Caki2 (cell line): ENCODE data around the gene IKZF1. TPM values are rescaled to one million over a fixed set of nuclear protein-coding genes. Genes with fewer than 3 reads are reported as not detected.

ENCODE experiments used
- DNase-seq: peaks from one replicate; pipeline ENCODE4 v3.0.0-alpha.2; 2015; ENCODE audit warnings: low read depth
- in situ Hi-C: cut with HindIII; loops from 2 replicates; pipeline ENCODE4 v1.10.0; 2016; ENCODE audit warnings: low sequenced_read_pairs, low pct_unique_long_range_greater_than_20kb, mixed read lengths
- total RNA-seq: library from RNA; depleted of rRNA; stranded (reverse); fragments of >200 nt; shearing (Covaris generic); gene quantifications from 2 replicates; pipeline ENCODE4 v1.2.3, GENCODE V29; 2014; ENCODE audit warnings: low replicate concordance

Gene IKZF1
- total RNA-seq, 1 experiment from 2014 or later, result not detected

- in situ Hi-C loops, result no loop called here
- DNase-seq, result no peak
These were observed 22.7 kb upstream of the IKZF1 start for GRCh38 chr7:50281680-50282445.

DNA sequence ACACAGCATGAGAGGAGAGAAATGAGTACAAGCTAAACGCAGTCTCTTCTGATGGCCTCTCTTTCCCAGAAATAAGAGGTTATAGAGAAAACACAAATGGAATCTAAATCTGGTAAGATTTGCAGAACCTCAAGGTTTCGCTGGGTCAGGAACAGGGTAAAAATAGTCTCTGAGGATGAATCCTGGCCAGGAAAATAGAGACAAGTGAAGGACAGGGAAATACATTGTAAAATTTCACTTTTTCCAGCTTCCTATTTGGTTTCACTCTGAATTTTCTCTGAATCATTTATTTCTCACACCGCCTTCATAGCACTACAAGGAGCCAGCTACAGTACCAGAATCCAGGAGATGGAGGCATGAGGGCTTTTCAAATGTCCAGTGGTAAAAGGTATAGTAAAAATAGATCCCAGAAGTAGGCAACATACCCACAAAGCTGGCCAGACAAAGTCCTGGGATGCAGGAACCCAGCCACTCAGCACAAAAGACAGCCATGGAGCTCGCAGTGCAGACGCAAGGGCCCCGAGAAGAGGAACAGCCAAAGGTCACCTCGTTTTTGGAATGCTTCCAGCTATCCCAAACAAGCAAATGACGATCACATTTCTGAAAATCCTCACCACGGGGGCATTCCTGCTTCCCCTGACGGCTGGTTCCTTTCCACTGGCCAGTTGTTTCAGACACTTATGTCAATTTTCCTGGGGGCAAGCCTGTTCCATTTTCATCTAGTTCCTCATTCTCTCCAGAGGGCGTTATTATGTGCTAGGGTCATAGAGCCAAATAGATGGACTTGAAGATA is 21.5 kb upstream of the IKZF1 start:
- no peak for DNase-seq
- in situ Hi-C loops, result no loop called here

DNA sequence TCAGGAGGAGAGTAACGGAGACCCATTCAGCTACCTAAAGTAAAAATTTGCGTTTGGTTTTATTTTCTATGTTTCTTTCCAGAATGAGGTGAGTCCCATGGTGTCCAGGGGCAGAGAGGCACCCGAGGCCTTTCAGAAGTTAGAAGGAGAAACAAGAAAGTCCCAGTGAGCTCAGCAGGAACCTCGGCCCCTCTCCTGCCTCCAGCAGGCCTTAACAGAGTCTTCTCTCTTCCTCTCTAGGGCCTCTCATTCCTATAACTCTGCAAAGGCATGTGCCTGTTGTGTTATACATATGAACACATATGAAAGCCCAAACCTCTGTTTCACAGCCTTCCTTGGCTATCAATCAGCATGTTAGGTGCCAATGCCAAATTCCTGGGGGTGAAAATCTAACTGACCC is 20.8 kb upstream of the IKZF1 start:
- DNase-seq, result no peak
- in situ Hi-C loops, result no loop called here

DNA sequence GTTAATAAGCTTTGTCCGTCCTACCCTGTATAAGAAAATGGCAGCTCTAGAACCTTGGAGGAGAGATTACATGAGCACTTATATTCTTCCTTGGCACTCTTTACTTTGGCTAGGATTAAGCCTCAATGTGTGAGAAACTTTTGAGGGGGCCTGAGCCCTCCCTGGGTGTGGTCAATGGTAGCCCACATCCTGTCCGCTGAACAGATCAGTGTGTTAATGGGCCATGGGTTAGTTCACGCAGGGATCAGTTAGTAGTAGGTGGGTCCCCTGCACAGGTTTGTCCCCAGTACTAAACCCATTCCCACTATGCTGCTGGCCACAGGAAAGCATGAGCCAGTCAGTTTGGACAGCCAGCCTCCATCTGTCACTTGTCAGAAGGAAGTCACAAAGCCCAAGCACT is 20.2 kb upstream of the IKZF1 start:
- no peak for DNase-seq
- in situ Hi-C loops, result no loop called here

DNA sequence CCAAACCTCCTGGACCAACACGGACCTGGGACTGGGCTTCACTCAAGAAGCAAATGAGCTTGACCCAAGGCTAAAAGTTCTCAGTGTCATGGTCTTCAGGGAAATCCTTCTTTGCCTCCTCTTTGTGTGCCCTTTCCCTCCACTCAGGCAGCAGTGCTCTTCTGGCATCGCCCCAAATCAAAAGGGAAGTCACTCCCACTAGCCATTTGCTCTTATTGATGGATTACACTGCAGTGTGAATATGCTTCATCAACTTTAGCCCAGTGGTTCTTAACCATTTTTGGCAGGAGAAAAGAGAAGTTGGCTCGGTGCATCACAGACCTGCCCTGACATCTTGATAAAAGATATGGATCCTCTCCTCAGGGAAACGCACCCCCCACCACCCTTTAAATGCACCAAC is 19.2 kb upstream of the IKZF1 start:
- in situ Hi-C loops, result no loop called here
- DNase-seq, result no peak

- in situ Hi-C loops, result no loop called here
- DNase-seq, result no peak
These were observed 17.4 kb upstream of the IKZF1 start for GRCh38 chr7:50287129-50287528.

DNA sequence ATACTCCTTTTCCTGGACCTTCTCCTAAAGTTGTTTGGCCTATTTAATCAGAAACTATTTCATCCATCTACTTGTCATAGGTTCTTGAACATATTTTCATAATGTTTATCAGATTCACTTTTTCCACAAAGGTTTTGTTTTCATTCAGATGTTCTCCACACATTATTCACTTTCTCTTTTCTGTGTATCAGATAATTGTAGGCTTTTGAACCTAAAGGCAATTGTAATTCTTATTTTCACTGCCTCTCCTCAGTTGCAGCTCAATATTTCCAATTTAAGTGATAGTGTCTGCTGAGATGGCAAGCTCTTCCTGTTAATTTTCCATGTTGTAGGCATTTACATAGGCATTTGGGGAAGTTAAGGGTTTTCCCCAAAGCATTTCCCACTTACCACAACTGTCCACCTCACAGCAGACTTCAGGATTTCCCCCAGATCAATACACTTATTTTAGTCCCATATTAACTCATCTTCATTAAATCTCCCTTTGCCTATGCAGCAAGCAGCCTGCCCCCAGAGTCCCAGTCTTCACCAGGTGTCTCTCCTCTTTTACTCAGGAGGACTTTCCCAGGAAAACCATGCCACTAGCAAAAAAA is 12.3 kb upstream of the IKZF1 start:
- DNase-seq, result no peak
- in situ Hi-C loops, result no loop called here

GRCh38 chr7:50292763-50293162 is 11.8 kb upstream of the IKZF1 start:
- DNase-seq, result no peak
- in situ Hi-C loops, result no loop called here

DNA sequence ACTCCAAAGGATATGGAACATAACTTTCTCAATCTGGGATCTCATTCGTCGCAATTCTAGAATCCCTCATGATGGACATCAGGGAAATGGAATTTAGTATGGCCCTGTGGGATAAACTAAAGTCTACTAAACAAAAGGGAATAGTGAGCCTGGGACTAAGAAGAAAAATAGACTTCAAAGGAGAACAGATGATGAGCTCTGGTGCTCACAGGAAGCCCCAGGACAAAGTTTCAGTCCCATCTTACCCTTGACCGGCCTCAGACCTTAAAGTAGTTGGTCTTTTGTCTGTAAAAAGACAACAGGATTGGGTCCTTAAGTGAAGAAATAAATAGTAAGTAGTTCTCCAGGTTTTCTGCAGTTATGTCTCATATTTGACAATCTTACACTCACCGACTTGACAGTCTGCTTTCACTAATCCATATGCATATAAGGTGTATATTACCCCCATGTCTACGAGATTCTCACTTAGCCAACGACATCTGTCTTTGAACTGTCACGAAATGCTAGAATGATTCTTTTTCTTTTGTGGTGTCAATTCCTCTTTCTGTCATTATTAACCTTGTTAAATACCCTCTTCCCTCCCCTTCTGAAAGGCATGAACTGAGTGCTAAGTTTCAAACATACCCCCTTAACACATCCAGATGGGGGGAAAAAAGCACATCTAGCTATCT is 10.9 kb upstream of the IKZF1 start:
- in situ Hi-C loops, result no loop called here
- DNase-seq, result no peak

- in situ Hi-C loops, result no loop called here
- no peak for DNase-seq
These were observed 9.4 kb upstream of the IKZF1 start for GRCh38 chr7:50295133-50295532.

- in situ Hi-C loops, result no loop called here
- no peak for DNase-seq
These were observed 7.7 kb upstream of the IKZF1 start for GRCh38 chr7:50296799-50297198.

GRCh38 chr7:50298811-50299562 is 5.5 kb upstream of the IKZF1 start:
- in situ Hi-C loops, result no loop called here
- no peak for DNase-seq

DNA sequence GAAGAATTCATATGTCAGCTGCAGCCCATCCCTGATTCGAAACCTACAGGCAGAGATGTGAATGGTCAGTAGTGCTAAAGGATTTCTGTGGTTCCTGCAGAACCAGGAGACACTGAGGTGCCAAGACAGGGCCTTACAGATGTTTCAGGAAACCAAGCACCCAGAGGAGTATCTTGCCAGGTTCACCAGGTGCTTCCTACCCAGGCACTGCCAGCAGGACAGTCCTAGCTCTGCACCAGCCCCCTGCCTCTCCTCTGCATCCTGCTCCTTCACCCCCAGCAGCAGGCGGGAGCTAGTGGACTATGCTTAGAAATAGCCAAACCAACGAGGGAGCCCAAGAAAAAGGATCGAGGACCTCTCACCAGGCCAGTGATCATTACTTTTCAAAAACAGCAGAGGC is 4.2 kb upstream of the IKZF1 start:
- no peak for DNase-seq

DNA sequence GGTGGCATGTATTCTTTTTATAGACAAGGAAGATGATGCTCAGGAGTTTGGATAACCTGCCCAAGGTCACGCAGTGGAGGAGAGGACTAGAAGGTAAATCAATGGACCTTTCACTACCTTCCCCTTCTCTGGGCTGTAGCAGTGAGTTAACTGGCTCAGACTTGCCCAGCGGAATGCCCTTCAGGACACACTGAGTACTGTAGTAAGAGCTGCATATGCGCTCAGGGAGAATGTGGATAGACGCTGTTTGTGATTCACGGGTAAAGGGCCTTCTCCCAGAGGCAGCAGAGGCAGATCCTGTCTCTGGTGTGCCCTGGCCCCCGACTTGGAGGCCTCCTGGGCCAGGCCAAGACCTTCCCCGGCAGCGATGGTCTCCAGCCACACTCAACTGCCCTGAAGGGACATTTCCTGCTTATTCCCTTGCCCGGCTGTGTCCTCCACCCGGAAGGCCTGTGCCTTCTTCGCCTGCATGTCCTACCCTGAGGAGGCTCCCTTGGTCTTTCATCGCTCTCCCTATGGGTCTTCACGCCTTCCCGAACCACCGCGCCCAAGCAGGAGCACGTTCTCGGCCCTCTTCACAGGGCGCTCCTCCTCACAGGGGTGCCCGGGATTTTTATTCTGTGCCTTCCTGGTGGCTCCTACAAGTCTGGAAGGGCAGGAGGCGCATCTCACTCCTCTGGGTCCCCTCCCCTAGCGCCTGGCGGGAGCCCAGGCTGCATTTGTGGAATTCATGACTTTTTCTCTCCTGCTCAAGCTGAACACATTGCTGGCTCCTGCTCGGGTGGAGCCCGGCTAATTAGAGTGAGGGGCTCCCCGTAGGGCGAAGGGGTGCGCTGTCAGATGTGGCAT is 1.8 kb upstream of the IKZF1 start:
- no peak for DNase-seq
- in situ Hi-C loops, result no loop called here

More for the DNA sequence above, 4.2 kb upstream of the IKZF1 start:
- in situ Hi-C loops, result no loop called here

DNA sequence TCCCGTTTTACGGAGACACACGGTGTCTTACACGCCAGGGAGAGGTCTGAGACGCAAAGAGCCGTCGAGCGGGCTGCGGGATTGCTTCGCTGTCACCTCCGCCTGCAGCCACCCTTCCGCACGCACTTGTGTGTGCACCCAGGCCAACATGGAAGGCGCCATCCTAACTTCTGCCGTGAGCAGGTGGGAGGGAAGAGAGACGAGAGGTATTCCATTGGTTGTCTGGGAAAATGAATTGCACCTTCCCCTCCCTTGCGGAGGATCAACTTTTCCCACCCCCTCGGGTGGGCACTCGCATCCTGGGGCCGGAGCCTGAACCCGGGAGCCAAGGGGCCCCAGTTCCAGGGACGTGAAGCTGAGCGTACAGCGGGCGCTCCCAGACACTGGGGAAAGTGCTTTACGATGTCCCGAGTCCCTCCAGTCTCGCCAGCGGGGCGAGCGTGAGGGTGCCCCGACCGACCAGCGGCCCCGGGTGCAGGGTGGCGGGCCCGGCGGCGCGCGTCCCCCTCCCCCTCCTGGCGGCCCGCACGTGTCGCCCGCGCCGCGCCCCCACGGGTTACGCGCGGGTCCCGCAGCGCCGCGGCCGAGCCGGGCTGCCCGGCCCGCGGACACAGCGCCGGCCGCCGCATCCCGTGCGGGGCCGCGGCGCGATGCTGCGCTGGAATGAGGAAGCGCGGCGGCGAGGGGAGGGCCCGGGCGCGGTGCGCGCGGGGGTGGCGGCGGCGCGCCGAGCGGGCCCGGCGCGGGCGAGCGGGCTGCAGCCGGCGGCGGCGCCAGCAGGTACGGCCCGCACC is 984 bp upstream of the IKZF1 start:
- no peak for DNase-seq
- in situ Hi-C loops, result no loop called here

GRCh38 chr7:50304911-50305582 is 531 bp downstream of the IKZF1 start:
- in situ Hi-C loops, result no loop called here
- DNase-seq, result no peak
